ENCODE measurements around the gene MARS2.
"Not testable (repeated sequence)": the region's sequence is repeated elsewhere in the genome, so short reads cannot be mapped to it uniquely, and the experiment has no call there.

The MARS2 gene

GRCh38 chr2:197705912-197706838 lies 1.0 kb downstream of the MARS2 start:
- DNase-seq (ENCODE audit: low read depth, low spot score), result no peak

GRCh38 chr2:197706839-197707207 lies 1.7 kb downstream of the MARS2 start:
- DNase-seq (ENCODE audit: low read depth, low spot score), result no peak

- DNase-seq (ENCODE audit: low read depth, low spot score), result no peak
These were observed 2.4 kb downstream of the MARS2 start for GRCh38 chr2:197707316-197708213.

- no peak for DNase-seq (ENCODE audit: low read depth, low spot score)
These were observed 3.2 kb downstream of the MARS2 start for GRCh38 chr2:197708331-197708730.

GRCh38 chr2:197709140-197709539 lies 4.0 kb downstream of the MARS2 start:
- DNase-seq (ENCODE audit: low read depth, low spot score), result not testable (repeated sequence)

GRCh38 chr2:197710424-197711042 lies 5.4 kb downstream of the MARS2 start:
- no peak for DNase-seq (ENCODE audit: low read depth, low spot score)

- DNase-seq (ENCODE audit: low read depth, low spot score), result no peak
These were observed 6.4 kb downstream of the MARS2 start for GRCh38 chr2:197711578-197711977.

- no peak for DNase-seq (ENCODE audit: low read depth, low spot score)
These were observed 8.1 kb downstream of the MARS2 start for GRCh38 chr2:197713271-197713670.

GRCh38 chr2:197717863-197718262 lies 12.7 kb downstream of the MARS2 start:
- DNase-seq (ENCODE audit: low read depth, low spot score), result no peak

- no peak for DNase-seq (ENCODE audit: low read depth, low spot score)
These were observed 21.8 kb downstream of the MARS2 start for GRCh38 chr2:197727011-197727410.

GRCh38 chr2:197728555-197729544 lies 23.7 kb downstream of the MARS2 start:
- not testable (repeated sequence) for DNase-seq (ENCODE audit: low read depth, low spot score)

GRCh38 chr2:197740200-197740599 lies 35.0 kb downstream of the MARS2 start:
- no peak for DNase-seq (ENCODE audit: low read depth, low spot score)
